ENCODE data around the gene DCXR. TPM values are rescaled to one million over a fixed set of nuclear protein-coding genes. Genes with fewer than 3 reads are reported as not detected.
A peak's percentile ranks its signal among the peaks of the same experiment; 100 is the strongest.
"Not testable (repeated sequence)": the region's sequence is repeated elsewhere in the genome, so short reads cannot be mapped to it uniquely, and the experiment has no call there.

Gene DCXR
- total RNA-seq, 2 experiments from 2014 or later: 110 to 115 TPM

GRCh38 chr17:82049106-82049505 lies 11.6 kb upstream of the DCXR start:
- POLR2A ChIA-PET: no interaction called here
- H3K27ac Mint-ChIP-seq: no peak overlapping the region
- H3K4me1 Mint-ChIP-seq: peaks cover 8% of the 10 kb centered on the region
- no peak overlapping the region for H3K4me3 Mint-ChIP-seq
- no peaks in the 10 kb centered on the region for H3K27me3 Mint-ChIP-seq
- peaks cover 2% of the 10 kb centered on the region for H3K36me3 Mint-ChIP-seq
- ATAC-seq (ENCODE audit: low read depth) (no peak), DNase-seq (no peak)
- no peaks in the 10 kb centered on the region for H3K9me3 Mint-ChIP-seq

GRCh38 chr17:82048571-82048971 lies 11.1 kb upstream of the DCXR start:
- POLR2A ChIA-PET: interaction anchor here (1.0 kb wide), 1 partner anchor 11 kb away, joined by 4 read pairs; the partner anchor contains the start of gene DCXR
- H3K4me3 Mint-ChIP-seq: no peak overlapping the region

GRCh38 chr17:82047914-82048570 lies 10.5 kb upstream of the DCXR start:
- H3K4me1 Mint-ChIP-seq: peaks cover 8% of the 10 kb centered on the region
- H3K36me3 Mint-ChIP-seq: peaks cover 2% of the 10 kb centered on the region
- DNase-seq (no peak), ATAC-seq (ENCODE audit: low read depth) (no peak)
- POLR2A ChIA-PET: interaction anchor here (1.0 kb wide), 1 partner anchor 10 kb away, joined by 4 read pairs; the partner anchor contains the start of gene DCXR
- H3K27ac Mint-ChIP-seq: no peak overlapping the region
- no peak overlapping the region for H3K4me3 Mint-ChIP-seq
- H3K27me3 Mint-ChIP-seq: no peaks in the 10 kb centered on the region
- no peaks in the 10 kb centered on the region for H3K9me3 Mint-ChIP-seq

More at GRCh38 chr17:82048571-82048971, 11.1 kb upstream of the DCXR start:
- peaks cover 2% of the 10 kb centered on the region for H3K36me3 Mint-ChIP-seq
- peaks cover 8% of the 10 kb centered on the region for H3K4me1 Mint-ChIP-seq
- no peaks in the 10 kb centered on the region for H3K9me3 Mint-ChIP-seq
- ATAC-seq (ENCODE audit: low read depth): no peak
- no peaks in the 10 kb centered on the region for H3K27me3 Mint-ChIP-seq
- DNase-seq: no peak
- H3K27ac Mint-ChIP-seq: no peak overlapping the region

GRCh38 chr17:82047379-82047778 lies 9.9 kb upstream of the DCXR start:
- Mint-ChIP-seq H3K4me3 (no peak overlapping the region), H3K4me1 (peaks cover 5% of the 10 kb centered on the region), H3K9me3 (no peaks in the 10 kb centered on the region), H3K36me3 (peaks cover 2% of the 10 kb centered on the region), H3K27me3 (no peaks in the 10 kb centered on the region), H3K27ac (no peak overlapping the region)
- POLR2A ChIA-PET: interaction anchor here (1.0 kb wide), 1 partner anchor 10 kb away, joined by 4 read pairs; the partner anchor contains the start of gene DCXR
- ATAC-seq (ENCODE audit: low read depth) (no peak), DNase-seq (no peak)

GRCh38 chr17:82046903-82047302 lies 9.4 kb upstream of the DCXR start:
- Mint-ChIP-seq H3K36me3 (peaks cover 2% of the 10 kb centered on the region), H3K4me3 (no peak overlapping the region), H3K27me3 (no peaks in the 10 kb centered on the region), H3K27ac (no peak overlapping the region), H3K4me1 (peaks cover 5% of the 10 kb centered on the region), H3K9me3 (no peaks in the 10 kb centered on the region)
- POLR2A ChIA-PET: no interaction called here
- DNase-seq: no peak
- no peak for ATAC-seq (ENCODE audit: low read depth)

- peaks cover 2% of the 10 kb centered on the region for H3K36me3 Mint-ChIP-seq
- no peak overlapping the region for H3K4me3 Mint-ChIP-seq
- no peak overlapping the region for H3K27ac Mint-ChIP-seq
- POLR2A ChIA-PET: no interaction called here
- H3K27me3 Mint-ChIP-seq: no peaks in the 10 kb centered on the region
- H3K4me1 Mint-ChIP-seq: peaks cover 5% of the 10 kb centered on the region
- ATAC-seq (ENCODE audit: low read depth) (no peak), DNase-seq (no peak)
- H3K9me3 Mint-ChIP-seq: no peaks in the 10 kb centered on the region
Observed at GRCh38 chr17:82045936-82046484, 8.5 kb upstream of the DCXR start.

- no peak overlapping the region for H3K27ac Mint-ChIP-seq
- no peak overlapping the region for H3K4me3 Mint-ChIP-seq
- POLR2A ChIA-PET: interaction anchor here (0.7 to 1.0 kb wide), 2 partner anchors 53 to 78 kb away, joined by 3 to 5 read pairs; no protein-coding TSS in a partner anchor
- peaks cover 2% of the 10 kb centered on the region for H3K36me3 Mint-ChIP-seq
- DNase-seq (no peak), ATAC-seq (ENCODE audit: low read depth) (no peak)
- no peaks in the 10 kb centered on the region for H3K9me3 Mint-ChIP-seq
- H3K4me1 Mint-ChIP-seq: peaks cover 9% of the 10 kb centered on the region
- no peaks in the 10 kb centered on the region for H3K27me3 Mint-ChIP-seq
Observed at GRCh38 chr17:82043507-82043906, 6.0 kb upstream of the DCXR start.

GRCh38 chr17:82042649-82043048 lies 5.2 kb upstream of the DCXR start:
- Mint-ChIP-seq H3K4me1 (peaks cover 13% of the 10 kb centered on the region), H3K4me3 (no peak overlapping the region), H3K27me3 (no peaks in the 10 kb centered on the region), H3K36me3 (peaks cover under 1% of the 10 kb centered on the region), H3K27ac (no peak overlapping the region), H3K9me3 (no peaks in the 10 kb centered on the region)
- no peak for DNase-seq
- ATAC-seq (ENCODE audit: low read depth): no peak
- POLR2A ChIA-PET: interaction anchor here (1.0 kb wide), 1 partner anchor 54 kb away, joined by 3 read pairs; no protein-coding TSS in a partner anchor

GRCh38 chr17:82041144-82041814 lies 3.8 kb upstream of the DCXR start:
- POLR2A ChIA-PET: interaction anchor here (0.8 to 1.7 kb wide), 2 partner anchors 18 to 188 kb away, joined by 4 read pairs; partner anchors contain the start of genes LRRC45 and SLC16A3
- no peak for DNase-seq
- no peaks in the 10 kb centered on the region for H3K27me3 Mint-ChIP-seq
- H3K27ac Mint-ChIP-seq: no peak overlapping the region
- H3K4me1 Mint-ChIP-seq: peaks cover 12% of the 10 kb centered on the region
- H3K4me3 Mint-ChIP-seq: no peak overlapping the region
- no peak for ATAC-seq (ENCODE audit: low read depth)
- H3K36me3 Mint-ChIP-seq: no peaks in the 10 kb centered on the region
- H3K9me3 Mint-ChIP-seq: no peaks in the 10 kb centered on the region

- POLR2A ChIA-PET: no interaction called here
- H3K4me3 Mint-ChIP-seq: no peak overlapping the region
Observed at GRCh38 chr17:82039695-82040299, 2.3 kb upstream of the DCXR start.

GRCh38 chr17:82038796-82039409 lies 1.4 kb upstream of the DCXR start:
- not testable (repeated sequence) for H3K36me3 Mint-ChIP-seq; H3K27me3 Mint-ChIP-seq; ATAC-seq (ENCODE audit: low read depth); H3K27ac Mint-ChIP-seq; H3K9me3 Mint-ChIP-seq; DNase-seq
- POLR2A ChIA-PET: interaction anchor here (2.1 kb wide), 1 partner anchor 112 kb away, joined by 5 read pairs; no protein-coding TSS in a partner anchor
- H3K4me3 Mint-ChIP-seq: peak overlapping the region; percentile 12
- H3K4me1 Mint-ChIP-seq: peaks cover 20% of the 10 kb centered on the region

More at GRCh38 chr17:82039695-82040299, 2.3 kb upstream of the DCXR start:
- Mint-ChIP-seq H3K36me3 (peaks cover 7% of the 10 kb centered on the region), H3K4me1 (peaks cover 20% of the 10 kb centered on the region), H3K9me3 (no peaks in the 10 kb centered on the region), H3K27ac (no peak overlapping the region), H3K27me3 (no peaks in the 10 kb centered on the region)
- no peak for DNase-seq
- ATAC-seq (ENCODE audit: low read depth): no peak

- Mint-ChIP-seq H3K27me3 (no peaks in the 10 kb centered on the region), H3K9me3 (no peaks in the 10 kb centered on the region), H3K4me1 (peaks cover 20% of the 10 kb centered on the region), H3K36me3 (peaks cover 8% of the 10 kb centered on the region), H3K27ac (peak overlapping the region; percentile 95), H3K4me3 (peak overlapping the region; percentile 91)
- POLR2A ChIA-PET: interaction anchor here (0.5 to 2.1 kb wide), 24 partner anchors 10 to 267 kb away, joined by 3 to 13 read pairs (median 4); partner anchors contain the start of genes ALYREF, ANAPC11, CENPX and DUS1L
- DNase-seq (no peak), ATAC-seq (ENCODE audit: low read depth) (no peak)
Observed at GRCh38 chr17:82037889-82038195, 345 bp upstream of the DCXR start.

GRCh38 chr17:82036634-82037091 lies 834 bp downstream of the DCXR start:
- no peaks in the 10 kb centered on the region for H3K9me3 Mint-ChIP-seq
- ATAC-seq (ENCODE audit: low read depth) (no peak), DNase-seq (no peak)
- H3K36me3 Mint-ChIP-seq: peaks cover 9% of the 10 kb centered on the region
- no peaks in the 10 kb centered on the region for H3K27me3 Mint-ChIP-seq
- POLR2A ChIA-PET: interaction anchor here (1.2 to 1.6 kb wide), 2 partner anchors 14 to 266 kb away, joined by 3 to 4 read pairs; no protein-coding TSS in a partner anchor
- H3K4me3 Mint-ChIP-seq: peak overlapping the region; percentile 91
- H3K4me1 Mint-ChIP-seq: peaks cover 20% of the 10 kb centered on the region
- H3K27ac Mint-ChIP-seq: peak overlapping the region; percentile 54
